Liver (tissue), 9 donors: ENCODE measurements around the gene MS4A8. TPM values are rescaled to one million over a fixed set of nuclear protein-coding genes. Genes with fewer than 3 reads are reported as not detected.

Experiments used
- DNase-seq: peaks from one replicate; pipeline ENCODE4 v3.0.0-alpha.2; 2017; ENCODE audit warnings: low spot score
- H3K27ac ChIP-seq, 2 donors: one replicate each; pipeline ENCODE4 v1.7.0; 2013; ENCODE audit warnings: inconsistent platforms in 2 of 2, low read length in 2 of 2, control low read depth in 1 of 2, low read depth in 1 of 2, mild to moderate bottlenecking in 1 of 2
- H3K27me3 ChIP-seq, 4 donors: one replicate each; pipeline versions ENCODE4 v1.6.1 to v1.7.0; 2013; ENCODE audit warnings: low read length in 3 of 4, inconsistent platforms in 1 of 4, mild to moderate bottlenecking in 1 of 4, moderate library complexity in 1 of 4; ENCODE audit not compliant: control insufficient read depth in 4 of 4, insufficient read depth in 4 of 4
- H3K36me3 ChIP-seq, 4 donors: one replicate each; pipeline versions ENCODE4 v1.6.1 to v1.7.0; 2013; ENCODE audit warnings: low read length in 3 of 4, mild to moderate bottlenecking in 3 of 4, low read depth in 1 of 4, moderate library complexity in 1 of 4; ENCODE audit not compliant: control insufficient read depth in 4 of 4, insufficient read depth in 3 of 4
- H3K4me1 ChIP-seq, 4 donors: one replicate each; pipeline versions ENCODE4 v1.6.1 to v1.7.0; 2013; ENCODE audit warnings: low read length in 3 of 4, mild to moderate bottlenecking in 3 of 4, moderate library complexity in 1 of 4; ENCODE audit not compliant: control insufficient read depth in 4 of 4, insufficient read depth in 4 of 4
- H3K4me3 ChIP-seq, 3 donors: one replicate each; pipeline versions ENCODE4 v1.6.1 to v1.7.0; 2013; ENCODE audit warnings: low read length in 3 of 3, control low read depth in 1 of 3, low read depth in 1 of 3, mild to moderate bottlenecking in 1 of 3
- H3K9ac ChIP-seq, 2 donors: one replicate each; pipeline ENCODE4 v1.7.0; 2013; ENCODE audit warnings: low read length in 2 of 2, mild to moderate bottlenecking in 2 of 2, moderate library complexity in 2 of 2, control low read depth in 1 of 2, low read depth in 1 of 2
- H3K9me3 ChIP-seq, 4 donors: one replicate each; pipeline versions ENCODE4 v1.6.1 to v1.7.0; 2013; ENCODE audit warnings: low read length in 3 of 4; ENCODE audit not compliant: control insufficient read depth in 4 of 4
- ATF3 ChIP-seq: IDR thresholded peaks from 2 replicates; pipeline ENCODE4 v1.6.1; 2016; ENCODE audit warnings: antibody characterized with exemption
- CTCF ChIP-seq: fragments of 150-350 bp; IDR thresholded peaks from 2 replicates; pipeline ENCODE4 v1.5.1; 2017; ENCODE audit warnings: improper control_type of control experiment, low read depth, low read length; ENCODE audit not compliant: missing input control
- FOXA2 ChIP-seq: IDR thresholded peaks from 2 replicates; pipeline ENCODE4 v1.6.1; 2016; ENCODE audit warnings: antibody characterized with exemption
- GABPA ChIP-seq, 2 donors: IDR thresholded peaks in 1 of 2; conservative IDR thresholded peaks in 1 of 2; 2 replicates each; pipeline ENCODE4 v1.6.1; 2016; ENCODE audit warnings: antibody characterized with exemption in 2 of 2, mild to moderate bottlenecking in 1 of 2, moderate library complexity in 1 of 2
- HNF4A ChIP-seq, 2 donors: conservative IDR thresholded peaks; 2 replicates each; pipeline ENCODE4 v1.6.1; 2016; ENCODE audit warnings: antibody characterized with exemption in 2 of 2, mild to moderate bottlenecking in 2 of 2
- HNF4G ChIP-seq: IDR thresholded peaks from 2 replicates; pipeline ENCODE4 v1.6.1; 2016; ENCODE audit warnings: antibody characterized with exemption
- MAX ChIP-seq: IDR thresholded peaks from 2 replicates; pipeline ENCODE4 v1.6.1; 2016; ENCODE audit warnings: antibody characterized with exemption
- NR2F2 ChIP-seq: IDR thresholded peaks from 2 replicates; pipeline ENCODE4 v1.6.1; 2016; ENCODE audit warnings: antibody characterized with exemption
- RAD21 ChIP-seq, 2 donors: IDR thresholded peaks; 2 replicates each; pipeline ENCODE4 v1.6.1; 2016; ENCODE audit warnings: antibody characterized with exemption in 2 of 2, mild to moderate bottlenecking in 2 of 2
- REST ChIP-seq: IDR thresholded peaks from 2 replicates; pipeline ENCODE4 v1.6.1; 2016; ENCODE audit warnings: antibody characterized with exemption, mild to moderate bottlenecking
- SP1 ChIP-seq: IDR thresholded peaks from 2 replicates; pipeline ENCODE4 v1.6.1; 2018; ENCODE audit warnings: antibody characterized with exemption, mild to moderate bottlenecking
- TAF1 ChIP-seq: conservative IDR thresholded peaks from 2 replicates; pipeline ENCODE4 v1.6.1; 2016; ENCODE audit warnings: antibody characterized with exemption, mild to moderate bottlenecking
- YY1 ChIP-seq: IDR thresholded peaks from 2 replicates; pipeline ENCODE4 v1.6.1; 2016; ENCODE audit warnings: antibody characterized with exemption, mild to moderate bottlenecking
- ZBTB33 ChIP-seq: IDR thresholded peaks from 2 replicates; pipeline ENCODE4 v1.6.1; 2016; ENCODE audit warnings: antibody characterized with exemption
- WGBS: extraction: QIAGEN DNeasy Blood & Tissue Kit; methylation state at CpG from one replicate; pipeline ENCODE4 v1.1.7; 2013; 5-methylcytosine and 5-hydroxymethylcytosine counted together
- polyA plus RNA-seq, 2 donors: library from polyadenylated mRNA; stranded (reverse) in 1 of 2; unstranded in 1 of 2; fragments of 200-250 nt in 1 of 2; fragments of >200 nt in 1 of 2; fragmentation: Nextera tagmentation in 1 of 2; extraction: Ambion mirVana in 1 of 2; gene quantifications; one replicate each; pipeline versions ENCODE4 v1.2.1 to v1.2.3, GENCODE V29; 2013 to 2015
- total RNA-seq, 2 donors: library from RNA; depleted of rRNA; stranded (reverse); fragments of >200 nt; gene quantifications; one replicate each; pipeline ENCODE4 v1.2.3, GENCODE V29; 2014
- donor health status: healthy.
- donor health status: healthy.
- donor health status: healthy.
- donor health status: healthy.
- donor health status: healthy.

MS4A8 gene
- total and polyA plus RNA-seq, 4 donors: 0.08 TPM; not detected in 3

- Histone ChIP-seq H3K36me3 (no peaks in the 10 kb centered on the region), H3K9me3 (no peaks in the 10 kb centered on the region), H3K4me3 (no peak overlapping the region), H3K9ac (no peak overlapping the region), H3K27ac (no peak overlapping the region), H3K4me1 (no peaks in the 10 kb centered on the region), H3K27me3 (peaks cover 0 to 8% (median 1%) of the 10 kb centered on the region in 4 donors)
- TF ChIP-seq CTCF (no peak), HNF4A (conservative IDR thresholded peaks at IDR 0.05) (no peak), MAX (no peak), ATF3 (no peak), TAF1 (no peak), REST (no peak), HNF4G (no peak), YY1 (no peak), ZBTB33 (no peak), FOXA2 (no peak), NR2F2 (no peak)
- WGBS: 80% methylated on average over 4 of the region's 4 CpGs
- DNase-seq: no peak
These were observed 34.9 kb downstream of the MS4A8 start for GRCh38 chr11:60734279-60734678.

GRCh38 chr11:60739114-60739513 lies 39.7 kb downstream of the MS4A8 start:
- no peak for DNase-seq
- Histone ChIP-seq H3K36me3 (no peaks in the 10 kb centered on the region), H3K27me3 (peaks cover 0 to 9% (median 1%) of the 10 kb centered on the region in 4 donors), H3K4me1 (no peaks in the 10 kb centered on the region), H3K27ac (no peak overlapping the region), H3K9ac (no peak overlapping the region), H3K4me3 (no peak overlapping the region), H3K9me3 (peaks cover 0 to 7% (median 0%) of the 10 kb centered on the region in 4 donors)
- 60% methylated on average over 7 of the region's 7 CpGs for WGBS
- TF ChIP-seq RAD21 (IDR thresholded peaks at IDR 0.05) (no peak), REST (no peak), NR2F2 (no peak), GABPA (IDR thresholded peaks at IDR 0.05 in 1 of 2, conservative IDR thresholded peaks at IDR 0.05 in 1 of 2) (no peak), SP1 (no peak), ATF3 (no peak), CTCF (no peak), HNF4A (conservative IDR thresholded peaks at IDR 0.05) (no peak), TAF1 (no peak), YY1 (no peak), ZBTB33 (no peak)
